GM23338 (cell line): Measurements from ENCODE around the gene NANOGP8. TPM values are rescaled to one million over a fixed set of nuclear protein-coding genes. Genes with fewer than 3 reads are reported as not detected.

Experiments used
- ATAC-seq: fragments of 200-7000 bp; cut with Tn5 transposase; 3 replicates; pipeline ENCODE4 v1.9.1; 2020
- DNase-seq: peaks from one replicate; pipeline ENCODE4 v3.0.0-alpha.2; 2015; ENCODE audit warnings: low spot score
- H2AFZ ChIP-seq: fragments of 200-600 bp; sonication (generic); 2 replicates; pipeline ENCODE4 v1.8.0; 2016; ENCODE audit warnings: antibody characterized with exemption, mild to moderate bottlenecking, moderate library complexity
- H3F3A ChIP-seq: fragments of 200-600 bp; sonication (generic); replicated peaks from 2 replicates; pipeline ENCODE4 v1.8.0; 2017; ENCODE audit warnings: antibody characterized with exemption, mixed run types, low read depth
- H3K27ac ChIP-seq: fragments of 200-600 bp; sonication (generic); 2 replicates; pipeline ENCODE4 v1.6.1; 2016; ENCODE audit warnings: low read depth
- H3K27me3 ChIP-seq: fragments of 200-600 bp; sonication (generic); 2 replicates; pipeline ENCODE4 v1.8.0; 2016; ENCODE audit warnings: mild to moderate bottlenecking, mixed run types, moderate library complexity; ENCODE audit not compliant: insufficient read depth
- H3K36me3 ChIP-seq: fragments of 200-600 bp; sonication (generic); 2 replicates; pipeline ENCODE4 v1.8.0; 2016; ENCODE audit warnings: mild to moderate bottlenecking; ENCODE audit not compliant: insufficient read depth
- H3K4me1 ChIP-seq: fragments of 200-600 bp; sonication (generic); 2 replicates; pipeline ENCODE4 v1.8.0; 2016; ENCODE audit warnings: mild to moderate bottlenecking, moderate library complexity; ENCODE audit not compliant: insufficient read depth
- H3K4me2 ChIP-seq: fragments of 200-600 bp; sonication (generic); 2 replicates; pipeline ENCODE4 v1.7.1; 2017; ENCODE audit warnings: mixed run types
- H3K4me3 ChIP-seq: fragments of 200-600 bp; sonication (generic); 2 replicates; pipeline ENCODE4 v1.6.1; 2016; ENCODE audit warnings: mixed run types
- H3K79me2 ChIP-seq: fragments of 200-600 bp; sonication (generic); replicated peaks from 2 replicates; pipeline ENCODE4 v1.8.0; 2017; ENCODE audit warnings: mild to moderate bottlenecking; ENCODE audit not compliant: insufficient read depth
- H3K9me2 ChIP-seq: fragments of 200-600 bp; sonication (generic); 2 replicates; pipeline ENCODE4 v1.8.0; 2017; ENCODE audit not compliant: insufficient read depth
- H4K20me1 ChIP-seq: fragments of 200-600 bp; sonication (generic); replicated peaks from 2 replicates; pipeline ENCODE4 v1.8.0; 2017; ENCODE audit warnings: mild to moderate bottlenecking; ENCODE audit not compliant: insufficient read depth
- H3K27ac Mint-ChIP-seq: 2 replicates; pipeline ENCODE4 v1.8.0; 2020; ENCODE audit warnings: inconsistent platforms, mild to moderate bottlenecking, moderate library complexity, mixed read lengths
- H3K27me3 Mint-ChIP-seq: 3 replicates; pipeline ENCODE4 v1.8.0; 2022; ENCODE audit warnings: low read depth, mild to moderate bottlenecking, moderate library complexity, mixed read lengths, inconsistent platforms; ENCODE audit not compliant: insufficient read depth, poor library complexity
- H3K36me3 Mint-ChIP-seq: 3 replicates; pipeline ENCODE4 v1.8.0; 2021; ENCODE audit warnings: low read depth, mild to moderate bottlenecking, inconsistent platforms, moderate library complexity, mixed read lengths
- H3K4me1 Mint-ChIP-seq: 3 replicates; pipeline ENCODE4 v1.8.0; 2020; ENCODE audit warnings: mild to moderate bottlenecking, inconsistent platforms, mixed read lengths
- H3K4me3 Mint-ChIP-seq: 3 replicates; pipeline ENCODE4 v1.8.0; 2021; ENCODE audit warnings: moderate library complexity, mild to moderate bottlenecking, inconsistent platforms, mixed read lengths
- H3K9me3 Mint-ChIP-seq: 3 replicates; pipeline ENCODE4 v1.8.0; 2020; ENCODE audit warnings: moderate library complexity, mild to moderate bottlenecking, inconsistent platforms, mixed read lengths
- JUNB ChIP-seq: IDR thresholded peaks from one replicate; pipeline ENCODE4 v1.6.1; 2016; ENCODE audit warnings: antibody characterized with exemption; ENCODE audit not compliant: unreplicated experiment
- NANOG ChIP-seq: IDR thresholded peaks from 2 replicates; pipeline ENCODE4 v1.6.1; 2016; ENCODE audit warnings: antibody characterized with exemption, borderline replicate concordance
- ZNF114 ChIP-seq: fragments of 250-450 bp; sonication (Bioruptor Pico); IDR thresholded peaks from 2 replicates; pipeline ENCODE4 v1.5.0; 2020; ENCODE audit warnings: mild to moderate bottlenecking, moderate library complexity
- polyA plus RNA-seq: library from polyadenylated mRNA; unstranded; fragments of >200 nt; fragmentation: Nextera tagmentation; extraction: Ambion mirVana; gene quantifications from 2 replicates; pipeline ENCODE4 v1.2.1, GENCODE V29; 2016
- total RNA-seq: library from RNA; depleted of rRNA; stranded (reverse); fragments of >200 nt; shearing (Covaris generic); gene quantifications from 2 replicates; pipeline ENCODE4 v1.2.3, GENCODE V29; 2014; rRNA removed

The NANOGP8 gene
- total and polyA plus RNA-seq, 2 experiments from 2014 or later, result 8.5 to 53.4 TPM

- TF ChIP-seq JUNB, result no peak
- TF ChIP-seq ZNF114 (CRISPR knock-in tag), result no peak
- TF ChIP-seq NANOG, result peak; percentile 98
- ATAC-seq, result no peak
- Mint-ChIP-seq H3K27ac (peak overlapping the region; percentile 77), H3K4me1 (peaks cover 25% of the 10 kb centered on the region), H3K27me3 (no peaks in the 10 kb centered on the region), H3K36me3 (no peaks in the 10 kb centered on the region), H3K9me3 (no peaks in the 10 kb centered on the region), H3K4me3 (no peak overlapping the region; the same call in 2 of the 3 replicates)
- Histone ChIP-seq H3K27me3 (no peaks in the 10 kb centered on the region), H3K36me3 (no peaks in the 10 kb centered on the region), H2AFZ (no peak overlapping the region), H3K79me2 (no peaks in the 10 kb centered on the region), H3F3A (peaks cover 5% of the 10 kb centered on the region), H4K20me1 (no peaks in the 10 kb centered on the region), H3K4me1 (peaks cover 31% of the 10 kb centered on the region), H3K4me3 (peak overlapping the region; percentile 31; the same call in 1 of the 2 replicates), H3K27ac (peak overlapping the region; percentile 72), H3K4me2 (peak overlapping the region; percentile 69), H3K9me2 (no peaks in the 10 kb centered on the region)
- DNase-seq, result no peak
Measured at GRCh38 chr15:35038626-35039451, 46.3 kb downstream of the NANOGP8 start.

Other genes with a start within 250 kb of the NANOGP8 start
- gene AQR, start 115.6 kb downstream of the NANOGP8 start, total RNA-seq, result 57.2 and 67.3 TPM in 2 replicates
- 39.1 and 42.3 TPM in 2 replicates for gene AQR, start 115.6 kb downstream of the NANOGP8 start, polyA plus RNA-seq
- gene ZNF770, start 97.0 kb downstream of the NANOGP8 start, total RNA-seq, result 130 and 140 TPM in 2 replicates
- gene ZNF770, start 97.0 kb downstream of the NANOGP8 start, polyA plus RNA-seq, result 481 and 565 TPM in 2 replicates